HG03558 (cell line): Measurements from ENCODE around the gene ANKRD35.

Experiments
- ATAC-seq: cut with Tn5 transposase; IDR thresholded peaks from one replicate; pipeline ENCODE4 v1.9.1; 2021; ENCODE audit warnings: moderate number of reproducible peaks; ENCODE audit not compliant: unreplicated experiment; ENCODE audit errors: extremely low read depth

ANKRD35 gene

DNA sequence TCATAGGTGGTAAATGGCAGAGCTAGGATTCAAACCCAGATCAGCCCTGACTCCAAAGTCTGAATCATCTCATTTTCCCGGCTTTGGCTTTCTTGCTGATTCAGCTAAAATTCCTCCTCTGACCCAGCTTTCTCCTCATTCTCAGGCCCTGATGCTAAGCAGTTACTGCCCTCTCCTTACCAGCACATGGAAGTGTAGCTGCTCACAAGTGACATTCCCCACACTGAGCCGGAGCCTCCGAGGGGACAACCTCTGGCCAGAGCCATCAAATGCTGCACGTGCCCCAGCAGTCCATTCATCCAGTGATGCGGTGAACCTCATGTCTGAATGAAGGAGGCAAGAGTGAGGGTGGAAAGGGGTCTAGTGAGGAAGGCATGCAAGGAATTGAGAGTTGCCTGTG, 13.1 kb upstream of the ANKRD35 start:
- no peak for ATAC-seq

DNA sequence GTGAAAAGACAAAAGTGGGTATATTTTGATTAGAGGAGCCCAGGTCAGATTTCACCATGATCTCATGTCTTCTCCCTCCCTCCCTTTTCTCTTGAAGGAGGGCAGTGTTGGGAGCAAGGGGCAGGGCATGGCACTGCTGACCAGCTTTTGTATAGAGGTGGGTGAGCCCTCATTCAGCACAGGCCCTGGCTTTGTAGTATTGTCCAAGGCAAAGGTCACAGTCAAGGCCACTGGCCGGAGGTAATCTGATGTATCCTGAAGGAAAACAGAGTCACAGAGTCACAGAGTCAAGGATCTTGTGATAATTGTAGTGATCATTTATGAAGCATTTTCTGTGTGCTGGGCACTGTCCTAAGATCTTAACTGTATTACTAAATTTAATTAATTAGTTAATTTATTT, 12.3 kb upstream of the ANKRD35 start:
- no peak for ATAC-seq

DNA sequence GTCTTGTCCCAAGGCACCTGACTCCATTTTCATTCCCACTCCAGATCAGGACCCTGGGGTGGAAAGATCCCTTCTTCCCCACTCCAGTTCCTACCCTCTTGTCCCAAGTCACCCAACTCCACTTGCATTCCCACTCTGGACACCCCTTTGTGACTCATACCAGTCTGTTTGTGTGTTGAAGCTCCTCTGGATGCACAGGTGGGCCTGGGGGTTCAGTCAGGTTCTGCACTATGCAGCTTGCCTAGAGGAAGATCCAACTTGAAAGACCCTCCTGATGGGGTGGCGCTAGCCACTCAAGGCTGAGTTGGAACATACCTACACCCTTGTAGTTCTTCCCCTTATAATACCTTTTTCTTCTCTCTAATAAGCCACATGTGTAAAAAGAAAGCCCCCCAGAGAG, 9.8 kb upstream of the ANKRD35 start:
- ATAC-seq, result no peak

- no peak for ATAC-seq
Measured at GRCh38 chr1:145893306-145894055, 7.8 kb upstream of the ANKRD35 start.

DNA sequence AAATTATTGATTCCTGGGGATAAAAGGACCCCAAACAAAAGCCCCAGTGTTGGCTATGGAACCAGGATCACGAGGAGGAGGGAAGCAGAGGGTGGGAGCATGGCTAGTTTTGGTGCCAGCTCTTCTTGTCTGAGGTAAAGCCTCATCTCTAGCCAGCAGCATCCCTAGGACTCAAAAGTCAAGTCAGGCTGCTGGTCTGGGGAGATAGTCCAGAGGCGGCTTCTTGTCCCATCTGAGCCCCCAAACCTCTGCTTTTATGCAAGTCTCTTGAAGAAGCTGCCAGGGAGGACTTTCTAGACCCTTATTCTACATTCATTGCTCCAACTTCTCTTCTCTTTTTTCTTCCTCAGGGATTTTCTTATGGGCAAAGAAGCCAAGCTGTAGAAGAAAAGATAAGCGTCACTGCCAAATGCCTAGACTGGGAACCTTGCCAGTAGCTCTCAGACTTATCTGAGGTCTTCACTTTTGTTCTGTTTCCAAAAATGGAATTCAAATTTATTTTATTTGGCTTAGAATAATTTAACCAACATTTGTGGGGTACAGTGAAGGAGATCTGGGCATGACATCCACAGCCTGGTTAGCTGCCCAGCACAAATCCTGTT, 6.9 kb upstream of the ANKRD35 start:
- no peak for ATAC-seq

GRCh38 chr1:145891587-145892485, 6.2 kb upstream of the ANKRD35 start:
- no peak for ATAC-seq

- no peak for ATAC-seq
Measured at GRCh38 chr1:145891143-145891542, 5.5 kb upstream of the ANKRD35 start.

DNA sequence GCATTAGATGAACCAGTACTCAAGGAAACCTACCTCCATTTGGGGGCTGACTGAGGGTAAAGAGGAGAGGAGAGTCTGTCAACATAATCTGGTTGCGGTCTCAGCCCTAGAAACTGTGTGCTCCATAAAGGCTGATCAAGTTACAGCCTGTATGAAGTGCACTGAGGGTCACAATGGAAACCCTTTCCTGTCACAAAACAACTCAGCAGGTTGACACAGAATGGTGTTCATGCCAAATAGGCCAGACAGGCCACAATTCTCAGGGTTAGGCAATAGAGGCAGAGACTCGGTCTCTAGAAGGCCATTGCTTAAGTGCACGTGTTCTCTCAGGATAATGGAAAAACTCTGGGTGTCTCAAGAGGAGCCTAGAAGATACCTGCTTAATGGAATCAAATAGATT, 4.1 kb upstream of the ANKRD35 start:
- ATAC-seq, result no peak

GRCh38 chr1:145887631-145888030, 2.0 kb upstream of the ANKRD35 start:
- ATAC-seq, result no peak

GRCh38 chr1:145886816-145887215, 1.1 kb upstream of the ANKRD35 start:
- no peak for ATAC-seq

GRCh38 chr1:145886390-145886789, 724 bp upstream of the ANKRD35 start:
- no peak for ATAC-seq

GRCh38 chr1:145884675-145885074, 991 bp downstream of the ANKRD35 start:
- ATAC-seq, result no peak

- no peak for ATAC-seq
Measured at GRCh38 chr1:145879775-145880174, 5.9 kb downstream of the ANKRD35 start.

DNA sequence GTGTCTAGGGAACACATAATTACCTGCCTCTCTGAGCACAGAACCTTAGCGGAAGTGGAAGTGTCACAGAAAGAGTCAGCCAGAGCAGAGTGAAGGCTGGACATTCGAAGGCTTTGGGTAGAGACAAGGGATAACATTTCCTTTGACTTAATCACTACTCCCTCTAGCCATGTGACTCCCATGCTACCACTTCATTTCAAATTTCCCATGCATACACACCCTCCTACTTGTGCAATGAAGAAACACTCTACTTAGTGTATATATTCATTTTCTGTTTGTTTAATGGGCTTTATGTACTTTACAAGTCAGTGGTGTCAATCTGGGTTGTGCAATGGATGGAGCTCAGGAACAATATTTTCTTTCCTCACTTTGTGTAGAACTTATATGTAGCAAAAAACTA, 6.9 kb downstream of the ANKRD35 start:
- no peak for ATAC-seq

DNA sequence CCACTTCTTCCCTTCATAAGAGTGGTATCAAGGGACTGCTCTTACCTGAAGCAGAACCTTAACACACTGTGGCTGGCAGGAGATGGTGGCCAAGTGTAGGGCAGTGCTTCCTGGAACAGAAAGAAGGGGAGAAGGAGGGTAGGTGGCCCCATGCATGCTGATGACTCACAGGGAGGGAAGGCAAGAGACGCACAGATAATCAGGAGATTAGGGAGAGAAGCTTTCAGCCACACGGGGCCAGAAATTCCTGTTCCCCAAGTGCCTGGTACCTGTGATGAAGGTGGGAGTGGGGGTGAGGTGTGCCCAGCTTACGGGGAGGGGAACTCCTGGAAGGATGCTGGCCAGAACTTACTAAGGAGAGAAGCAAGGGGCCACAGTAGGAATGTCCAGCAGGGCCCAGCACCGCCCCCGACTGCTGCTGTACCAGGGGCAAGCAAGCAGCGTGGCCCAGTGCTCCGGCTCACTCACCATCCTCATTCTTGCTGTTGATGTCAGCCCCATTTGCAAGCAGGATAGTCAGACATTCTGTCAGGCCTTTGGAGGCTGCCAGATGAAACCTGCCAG, 7.7 kb downstream of the ANKRD35 start:
- ATAC-seq, result no peak

- ATAC-seq, result no peak
Measured at GRCh38 chr1:145874646-145875045, 11.0 kb downstream of the ANKRD35 start.

GRCh38 chr1:145871994-145872924, 13.4 kb downstream of the ANKRD35 start:
- no peak for ATAC-seq

- no peak for ATAC-seq
Measured at GRCh38 chr1:145868232-145868631, 17.4 kb downstream of the ANKRD35 start.

DNA sequence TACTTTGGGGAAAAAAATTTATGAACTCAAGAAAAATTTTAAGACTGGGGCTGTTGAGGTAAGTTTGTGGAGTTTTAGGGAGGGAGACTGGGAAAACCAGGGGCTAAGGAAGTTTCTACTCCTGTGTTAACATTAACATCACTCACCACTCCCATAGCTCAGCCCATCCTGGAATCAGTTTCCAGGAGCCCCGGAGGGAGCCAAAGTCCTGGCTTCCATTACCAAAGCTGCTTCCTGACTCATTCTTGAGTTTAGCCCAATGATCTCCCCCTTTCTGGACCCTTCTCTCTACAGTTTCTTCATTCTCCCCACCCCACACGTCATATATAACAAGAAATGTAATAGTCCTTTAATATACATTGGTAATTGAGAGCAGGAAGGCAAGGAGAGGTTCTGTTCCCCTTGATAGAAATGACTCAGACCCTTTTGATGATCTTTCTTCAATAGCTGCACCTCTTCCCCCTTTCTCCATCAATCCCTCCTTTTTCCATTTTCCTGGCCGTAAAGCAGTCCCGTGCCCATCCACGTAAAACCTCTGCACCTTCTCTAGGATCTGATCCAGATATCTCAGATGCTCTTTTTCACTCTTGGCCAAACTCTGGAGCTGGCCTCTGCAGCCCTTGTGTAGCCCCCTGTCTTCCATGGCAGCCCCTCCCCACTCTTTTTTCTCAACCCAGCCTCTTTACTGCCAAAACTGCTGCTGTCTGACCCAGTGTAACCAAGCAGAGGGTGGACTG, 22.2 kb downstream of the ANKRD35 start:
- no peak for ATAC-seq
